ENCODE results near the gene GGCX. TPM values are rescaled to one million over a fixed set of nuclear protein-coding genes. Genes with fewer than 3 reads are reported as not detected.

GGCX gene
- total RNA-seq, 1 donor from 2014 or later: 26.5 TPM

DNA sequence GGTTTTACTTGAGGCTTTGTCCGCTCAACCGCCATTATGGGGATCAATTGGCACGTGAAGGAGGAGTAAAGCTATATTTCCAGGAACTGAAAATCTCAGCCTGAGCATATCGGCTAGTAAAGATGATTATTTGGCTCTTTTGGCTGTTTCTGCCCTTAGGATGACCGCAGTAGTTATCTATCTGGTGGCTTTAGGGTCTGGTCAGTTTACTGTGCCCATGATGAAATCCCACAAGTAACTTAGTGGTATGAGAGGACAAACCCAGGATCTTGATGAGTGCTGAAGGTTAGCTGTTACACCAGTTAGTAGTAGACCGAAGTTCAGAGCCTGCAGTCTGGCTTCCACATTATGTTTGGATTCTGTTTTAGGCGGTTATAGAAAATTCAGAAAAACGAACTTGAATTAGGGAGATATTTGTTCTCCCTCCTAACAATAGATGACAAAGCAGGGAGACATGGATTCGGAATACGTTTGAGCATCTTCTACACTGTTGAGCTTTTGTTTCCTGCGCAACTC, 21.1 kb downstream of the GGCX start:
- no peak for ATAC-seq

- peak; percentile 70 for ATAC-seq
These were observed 21.7 kb downstream of the GGCX start for GRCh38 chr2:85539361-85540132.

DNA sequence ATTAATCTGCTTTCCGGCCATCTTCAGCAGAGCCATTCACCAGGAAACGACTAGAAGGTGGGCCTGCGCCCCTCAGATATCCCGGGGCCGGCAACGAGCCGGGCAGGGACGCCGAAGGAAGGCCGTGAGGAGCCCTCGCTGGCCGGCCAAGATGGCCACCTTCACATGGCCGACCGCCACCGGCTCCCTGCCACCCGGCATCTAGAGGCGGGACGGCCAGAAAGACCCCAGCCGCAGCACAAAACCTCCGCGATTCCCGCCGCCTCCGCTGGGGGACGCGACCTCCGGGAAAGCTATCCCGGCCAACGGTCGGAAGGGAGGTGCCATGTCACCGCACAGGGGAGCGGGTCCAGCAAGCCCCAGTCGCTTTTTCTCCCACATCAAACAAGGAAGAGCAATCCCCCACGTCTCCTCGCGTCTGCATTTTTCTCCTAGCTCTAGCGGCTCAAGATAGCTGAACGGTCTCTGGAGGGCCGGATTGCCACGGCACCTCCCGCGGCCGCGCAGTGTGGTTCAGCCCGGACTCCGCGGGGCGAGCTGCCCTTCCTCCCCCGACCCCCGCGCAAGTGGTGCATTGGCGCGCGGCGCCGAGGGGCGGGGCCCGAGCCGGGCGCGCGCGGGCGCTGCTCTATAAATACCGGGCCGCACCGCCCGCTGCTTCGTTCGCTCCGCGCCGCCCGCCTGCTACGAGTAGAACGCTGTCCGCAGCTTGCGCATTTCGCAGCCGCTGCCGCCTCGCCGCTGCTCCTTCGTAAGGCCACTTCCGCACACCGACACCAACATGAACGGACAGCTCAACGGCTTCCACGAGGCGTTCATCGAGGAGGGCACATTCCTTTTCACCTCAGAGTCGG, 22.6 kb downstream of the GGCX start, which contains the start of gene MAT2A:
TSS of gene MAT2A (plus strand) at position 662 of the 854 bp plus-strand sequence. CDS start at position 782, 120 bp downstream.
- ATAC-seq: peak; percentile 88

- ATAC-seq: peak; percentile 0
These were observed 23.4 kb downstream of the GGCX start for GRCh38 chr2:85537600-85538506.

DNA sequence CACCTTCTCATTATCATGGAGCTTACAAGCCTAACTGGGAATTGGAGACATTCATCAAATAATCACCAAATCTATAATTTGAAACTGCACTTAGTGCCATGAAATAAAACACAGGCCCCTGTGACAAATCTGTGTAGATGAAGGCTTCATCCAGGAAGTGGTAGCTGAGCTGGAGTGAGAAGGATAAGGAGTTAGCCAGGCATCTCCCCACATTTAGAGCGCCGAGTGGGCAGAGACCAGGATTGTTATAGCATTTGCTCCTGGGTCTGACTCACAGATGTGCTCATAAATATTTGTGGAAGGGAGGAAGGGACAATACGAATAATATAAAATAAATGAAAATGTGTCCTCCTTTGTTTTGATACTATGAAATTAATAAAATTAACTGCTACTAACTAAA, 24.8 kb downstream of the GGCX start:
- no peak for ATAC-seq

DNA sequence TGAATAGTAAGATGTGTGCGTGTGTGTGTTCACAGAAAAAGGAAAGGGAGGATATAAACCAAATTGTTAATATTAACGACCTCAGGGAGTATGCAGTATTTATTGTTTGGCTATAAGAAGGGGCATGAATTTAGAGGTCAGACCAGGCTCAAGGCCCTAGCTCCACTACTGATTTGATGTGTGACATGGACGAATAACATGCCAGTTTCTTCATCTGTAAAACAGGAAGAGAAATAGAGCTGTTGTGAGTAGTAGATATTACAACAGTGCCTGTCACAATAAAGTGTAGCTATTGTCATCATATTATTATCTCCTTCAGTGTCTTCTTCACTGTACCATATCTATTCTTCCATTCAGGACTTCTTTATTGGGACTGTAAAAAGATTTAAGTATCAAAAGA, 26.4 kb downstream of the GGCX start:
- no peak for ATAC-seq

GRCh38 chr2:85534099-85534498, 27.2 kb downstream of the GGCX start:
- ATAC-seq: no peak

DNA sequence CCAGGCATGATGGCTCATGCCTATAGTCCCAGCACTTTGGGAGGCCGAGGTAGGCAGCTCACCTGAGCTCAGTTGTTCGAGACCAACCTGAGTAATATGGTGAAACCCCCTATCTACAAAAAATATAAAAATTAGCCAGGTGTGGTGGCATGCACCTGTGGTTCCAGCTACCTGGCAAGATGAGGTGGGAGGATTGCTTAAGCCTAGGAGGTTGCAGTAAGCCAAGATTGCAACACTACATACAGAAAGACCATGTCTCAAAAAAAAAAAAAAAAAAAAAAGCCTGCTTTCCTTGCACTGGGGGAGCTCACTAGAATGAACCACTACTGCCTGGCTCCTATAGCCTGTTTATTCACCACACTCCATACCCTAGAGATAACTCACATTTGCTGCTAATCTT, 29.7 kb downstream of the GGCX start:
- ATAC-seq: peak; percentile 29

DNA sequence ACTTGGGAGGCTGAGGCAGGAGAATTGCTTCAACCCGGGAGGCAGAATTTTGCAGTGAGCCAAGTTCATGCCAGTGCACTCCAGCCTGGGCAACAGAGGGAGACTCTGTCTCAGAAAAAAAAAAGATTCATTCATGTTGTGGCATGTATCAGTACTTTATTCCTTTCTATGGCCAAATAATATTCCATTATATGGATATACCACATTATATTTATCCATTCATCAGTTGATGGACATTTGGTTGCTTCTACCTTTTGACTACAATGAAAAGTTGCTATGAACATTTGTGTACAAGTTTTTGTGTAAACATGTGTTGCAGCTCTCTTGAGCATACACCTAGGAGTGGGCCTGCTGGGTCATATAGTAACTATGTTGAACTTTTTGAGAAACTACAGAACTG, 31.5 kb downstream of the GGCX start:
- ATAC-seq: no peak

GRCh38 chr2:85528355-85528754, 32.9 kb downstream of the GGCX start:
- no peak for ATAC-seq

GRCh38 chr2:85527787-85528186, 33.5 kb downstream of the GGCX start:
- no peak for ATAC-seq

DNA sequence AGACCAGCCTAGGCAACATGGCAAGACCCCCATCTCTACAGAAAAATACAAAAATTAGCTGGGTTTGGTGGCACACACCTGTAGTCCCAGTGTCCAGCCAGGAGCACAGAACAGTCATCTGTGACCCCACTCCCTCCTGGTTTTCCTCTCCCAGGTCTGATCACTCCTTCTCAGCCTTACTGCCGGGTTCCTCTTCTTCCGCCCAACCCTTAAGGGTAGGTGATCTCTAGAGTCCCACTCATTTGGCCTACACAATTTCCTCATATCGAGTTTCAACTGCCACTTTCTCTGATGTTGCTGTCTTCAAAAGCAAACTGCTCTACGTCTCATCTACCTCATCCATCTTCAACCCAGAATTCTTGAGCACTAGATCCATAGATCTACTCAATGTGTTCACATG, 35.7 kb downstream of the GGCX start:
- ATAC-seq: no peak

GRCh38 chr2:85525029-85525428, 36.3 kb downstream of the GGCX start:
- no peak for ATAC-seq

GRCh38 chr2:85524336-85524908, 36.9 kb downstream of the GGCX start:
- ATAC-seq: no peak

DNA sequence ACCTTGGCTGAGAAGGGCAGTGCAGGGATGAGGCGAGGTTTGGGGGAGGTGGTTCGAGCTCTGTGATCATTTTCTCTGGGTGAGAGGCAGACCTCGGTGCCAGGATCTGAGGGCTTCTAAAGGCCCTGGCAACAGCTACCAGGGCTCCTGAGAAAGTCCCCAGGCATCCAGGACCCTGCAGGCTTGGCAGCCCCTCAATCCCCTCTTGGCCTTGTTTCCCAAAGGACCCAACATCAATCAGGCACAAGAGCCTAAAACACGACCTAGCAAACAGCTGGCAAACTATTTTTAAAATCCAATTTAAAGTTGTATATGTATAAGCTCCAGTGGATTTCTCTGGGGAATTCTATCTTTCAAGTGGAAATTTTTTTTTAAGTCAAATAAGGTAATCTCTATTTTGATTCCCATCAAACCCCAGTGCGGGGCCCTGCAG, 37.4 kb downstream of the GGCX start:
- ATAC-seq: no peak

DNA sequence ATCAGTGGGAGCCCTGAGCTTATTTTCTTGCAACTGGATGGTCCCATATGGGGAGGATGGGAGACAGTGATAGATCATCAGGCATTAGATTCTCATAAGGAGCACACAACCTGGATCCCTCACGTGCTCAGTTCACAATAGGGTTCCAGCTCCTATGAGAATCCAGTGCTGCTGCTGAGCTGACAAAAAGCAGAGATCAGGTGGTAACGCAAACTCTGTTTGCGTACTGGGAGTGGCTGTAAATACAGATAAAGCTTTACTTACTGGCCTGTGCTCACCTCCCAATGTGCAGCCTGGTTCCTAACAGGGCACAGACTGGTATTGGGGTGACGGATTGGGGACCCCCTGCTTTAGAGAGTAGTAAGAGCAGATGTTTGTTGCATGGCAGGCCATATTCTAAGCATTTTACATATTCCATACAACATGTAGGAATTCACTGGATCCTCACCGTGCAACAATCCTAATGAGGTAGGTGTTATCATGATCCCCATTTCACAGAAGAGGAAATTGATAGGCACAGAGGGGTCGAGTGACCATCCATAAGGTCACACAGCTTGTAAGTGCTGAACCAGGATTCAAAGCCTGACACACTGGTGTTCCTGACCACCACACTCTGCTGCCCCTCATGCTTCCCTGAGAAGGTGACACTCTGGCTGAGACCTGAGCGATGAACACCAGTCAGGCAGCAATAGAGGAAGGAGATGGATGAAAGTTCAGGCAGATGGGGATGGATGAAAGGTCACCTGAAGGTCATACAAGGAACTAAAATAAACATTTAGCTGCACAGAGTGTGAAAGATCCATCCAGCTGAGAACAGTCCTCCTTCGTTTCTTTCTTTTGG, 38.0 kb downstream of the GGCX start:
- ATAC-seq: peak; percentile 41

DNA sequence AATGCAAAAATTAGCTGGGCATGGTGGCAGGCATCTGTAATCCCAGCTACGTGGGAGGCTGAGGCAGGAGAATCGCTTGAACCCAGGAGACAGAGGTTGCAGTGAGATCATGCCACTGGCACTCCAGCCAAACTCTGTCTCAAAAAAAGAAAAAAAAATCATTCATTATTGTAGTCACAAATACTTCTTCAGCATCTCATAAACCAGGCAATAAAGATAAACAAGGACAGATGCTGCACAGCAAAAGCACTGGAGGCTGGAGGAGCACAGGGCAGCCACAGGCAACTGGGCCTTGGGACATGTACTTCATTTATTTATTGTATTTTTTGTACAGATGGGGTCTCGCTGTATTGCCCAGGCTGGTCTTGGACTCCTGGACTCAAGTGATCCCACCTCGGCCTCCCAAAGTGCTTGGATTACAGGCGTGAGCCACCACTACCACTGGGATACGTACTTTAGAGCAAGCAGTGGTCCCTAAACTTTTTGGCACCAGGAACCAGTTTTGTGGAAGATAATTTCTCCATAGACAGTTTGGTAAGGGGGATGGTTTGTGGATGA, 39.1 kb downstream of the GGCX start:
- ATAC-seq: no peak

- ATAC-seq: peak; percentile 63
These were observed 44.5 kb downstream of the GGCX start for GRCh38 chr2:85516653-85517389.

- no peak for ATAC-seq
These were observed 47.0 kb downstream of the GGCX start for GRCh38 chr2:85514323-85514722.

Measured in esophagus mucosa (tissue), 1 donor.